Left lobe of liver (tissue), 2 donors: ENCODE data around the gene SESN2. TPM values are rescaled to one million over a fixed set of nuclear protein-coding genes. Genes with fewer than 3 reads are reported as not detected.

Source experiments
- ATAC-seq: fragments of 200-7000 bp; cut with Tn5 transposase; one replicate; pipeline ENCODE4 v1.9.1; 2020; ENCODE audit warnings: mild to moderate bottlenecking, moderate library complexity
- DNase-seq: peaks from one replicate; pipeline ENCODE4 v3.0.0-alpha.2; 2020; ENCODE audit warnings: low spot score
- total RNA-seq: library from RNA; stranded (reverse); gene quantifications from one replicate; pipeline ENCODE4 v1.2.1, GENCODE V29; 2021
- donor health status: DM: no; HTN: no; CAD: no; lungs with moderate emphysema.
- donor health status: DM: no; HTN: yes; CAD: no.

Gene SESN2
- total RNA-seq, 1 donor from 2014 or later, result 15.2 TPM

- DNase-seq (peak; percentile 94), ATAC-seq (peak; percentile 74)
Observed at GRCh38 chr1:28282426-28283407, 23.4 kb downstream of the SESN2 start.

- no peak for DNase-seq
- no peak for ATAC-seq
Observed at GRCh38 chr1:28286111-28286510, 26.8 kb downstream of the SESN2 start.

GRCh38 chr1:28288487-28288886 lies 29.2 kb downstream of the SESN2 start:
- no peak for ATAC-seq
- no peak for DNase-seq

GRCh38 chr1:28290851-28291250 lies 31.5 kb downstream of the SESN2 start:
- peak; percentile 74 for DNase-seq
- ATAC-seq, result peak; percentile 93

GRCh38 chr1:28291711-28292110 lies 32.4 kb downstream of the SESN2 start:
- DNase-seq, result no peak
- ATAC-seq, result no peak

- DNase-seq (no peak), ATAC-seq (peak; percentile 4)
Observed at GRCh38 chr1:28295936-28296335, 36.6 kb downstream of the SESN2 start.

GRCh38 chr1:28296401-28297261 lies 37.3 kb downstream of the SESN2 start:
- peak; percentile 93 for ATAC-seq
- DNase-seq, result peak; percentile 93

- DNase-seq, result no peak
- ATAC-seq, result no peak
Observed at GRCh38 chr1:28297826-28298225, 38.5 kb downstream of the SESN2 start.

- no peak for ATAC-seq
- no peak for DNase-seq
Observed at GRCh38 chr1:28298438-28298837, 39.1 kb downstream of the SESN2 start.

- DNase-seq, result no peak
- ATAC-seq, result no peak
Observed at GRCh38 chr1:28301368-28302174, 42.3 kb downstream of the SESN2 start.

GRCh38 chr1:28302247-28302646 lies 42.9 kb downstream of the SESN2 start:
- ATAC-seq, result no peak
- no peak for DNase-seq

GRCh38 chr1:28306301-28306949 lies 47.1 kb downstream of the SESN2 start:
- no peak for ATAC-seq

GRCh38 chr1:28308750-28309149 lies 49.4 kb downstream of the SESN2 start:
- no peak for ATAC-seq
- no peak for DNase-seq

More at GRCh38 chr1:28306301-28306949, 47.1 kb downstream of the SESN2 start:
- no peak for DNase-seq

- ATAC-seq, result no peak
- DNase-seq, result no peak
Observed at GRCh38 chr1:28309702-28310101, 50.4 kb downstream of the SESN2 start.

GRCh38 chr1:28313702-28314546 lies 54.6 kb downstream of the SESN2 start:
- ATAC-seq (peak; percentile 97), DNase-seq (peak; percentile 95)

- ATAC-seq (no peak), DNase-seq (no peak)
Observed at GRCh38 chr1:28314547-28314941, 55.2 kb downstream of the SESN2 start.

GRCh38 chr1:28317014-28317413 lies 57.7 kb downstream of the SESN2 start:
- no peak for DNase-seq
- ATAC-seq, result no peak

- ATAC-seq (peak; percentile 84), DNase-seq (peak; percentile 56)
Observed at GRCh38 chr1:28322194-28322593, 62.9 kb downstream of the SESN2 start.

- ATAC-seq (peak; percentile 39), DNase-seq (no peak)
Observed at GRCh38 chr1:28323720-28324119, 64.4 kb downstream of the SESN2 start.
